ENCODE results near the gene GGT6. TPM values are rescaled to one million over a fixed set of nuclear protein-coding genes. Genes with fewer than 3 reads are reported as not detected.

The GGT6 gene
- total RNA-seq, 1 donor from 2014 or later = not detected

DNA sequence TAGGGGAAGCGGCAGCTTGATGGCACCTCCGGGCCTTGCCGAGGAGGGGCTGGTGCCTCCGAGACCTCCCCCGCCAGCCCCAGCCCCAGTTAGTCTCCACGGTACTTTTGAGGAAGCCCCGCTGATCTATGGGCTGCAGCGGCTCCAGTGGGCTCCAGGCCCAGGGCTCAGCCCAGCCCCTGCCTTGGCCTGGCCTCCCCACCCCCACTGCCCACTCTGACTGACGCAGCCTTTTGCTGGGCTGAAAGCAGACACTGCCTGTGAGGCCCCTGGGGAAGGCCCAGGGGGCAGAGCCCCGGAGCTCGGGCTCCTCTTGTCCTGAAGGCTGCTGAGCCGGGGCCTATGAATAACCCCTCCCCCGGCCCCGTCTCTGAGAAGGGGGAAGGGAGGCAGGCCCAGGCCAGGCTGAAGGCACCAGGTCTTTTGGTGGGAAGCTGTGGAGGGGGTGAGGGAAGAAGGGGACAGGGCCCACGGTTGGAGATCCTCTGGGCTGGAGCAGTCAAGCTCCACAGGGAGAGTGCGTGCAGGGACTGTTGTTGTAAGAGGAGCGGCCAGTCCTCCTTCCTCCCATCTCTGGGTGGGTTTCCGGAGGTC lies 16.4 kb upstream of the GGT6 start:
- Mint-ChIP-seq H3K27ac (ENCODE audit: unreplicated experiment) (no peak overlapping the region), H3K9me3 (ENCODE audit: unreplicated experiment) (no peaks in the 10 kb centered on the region), H3K4me1 (ENCODE audit: unreplicated experiment) (peaks cover 9% of the 10 kb centered on the region), H3K27me3 (ENCODE audit: unreplicated experiment) (peaks cover 7% of the 10 kb centered on the region), H3K4me3 (ENCODE audit: unreplicated experiment) (no peak overlapping the region), H3K36me3 (ENCODE audit: low read depth, unreplicated experiment) (no peaks in the 10 kb centered on the region)
- DNase-seq (ENCODE audit: low spot score) = no peak
- no peak for TF ChIP-seq CTCF (IDR thresholded peaks at IDR 0.05; ENCODE audit: unreplicated experiment)

- no peaks in the 10 kb centered on the region for H3K36me3 Mint-ChIP-seq (ENCODE audit: low read depth, unreplicated experiment)
- H3K27ac Mint-ChIP-seq (ENCODE audit: unreplicated experiment) = no peak overlapping the region
- TF ChIP-seq CTCF (IDR thresholded peaks at IDR 0.05; ENCODE audit: unreplicated experiment) = no peak
- peaks cover 4% of the 10 kb centered on the region for H3K27me3 Mint-ChIP-seq (ENCODE audit: unreplicated experiment)
- H3K9me3 Mint-ChIP-seq (ENCODE audit: unreplicated experiment) = no peaks in the 10 kb centered on the region
- H3K4me3 Mint-ChIP-seq (ENCODE audit: unreplicated experiment) = no peak overlapping the region
- peaks cover 8% of the 10 kb centered on the region for H3K4me1 Mint-ChIP-seq (ENCODE audit: unreplicated experiment)
- no peak for DNase-seq (ENCODE audit: low spot score)
Measured at GRCh38 chr17:4576161-4576558, 15.8 kb upstream of the GGT6 start.

DNA sequence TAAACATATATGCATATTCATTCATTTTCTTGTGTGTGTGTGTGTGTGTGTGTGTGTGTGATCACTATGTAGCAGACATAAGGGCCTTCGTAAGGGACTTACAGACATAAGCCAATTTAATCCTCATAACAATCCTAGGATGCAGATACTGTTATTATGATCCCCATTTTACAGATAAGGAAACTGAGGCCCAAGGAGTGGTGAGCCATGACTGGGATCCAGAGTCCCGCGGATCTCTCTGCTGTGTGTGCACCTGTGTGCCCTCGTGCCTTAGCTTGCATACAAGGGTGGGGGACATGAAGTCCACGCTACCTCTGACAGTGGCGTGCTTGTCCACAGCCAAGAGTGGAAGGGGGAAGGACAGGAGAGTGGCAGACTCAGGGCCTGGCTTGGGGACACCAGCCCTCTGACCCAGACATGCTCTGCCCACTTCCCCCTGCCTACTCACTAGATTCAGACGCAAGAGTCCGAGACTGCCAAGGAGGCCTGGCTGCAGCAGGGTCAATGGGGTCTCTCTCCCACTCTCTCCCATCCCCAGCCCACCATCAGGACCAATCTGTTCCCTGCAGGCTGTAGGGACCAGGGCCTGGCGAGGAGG lies 14.2 kb upstream of the GGT6 start:
- Mint-ChIP-seq H3K4me1 (ENCODE audit: unreplicated experiment) (peaks cover 11% of the 10 kb centered on the region), H3K9me3 (ENCODE audit: unreplicated experiment) (no peaks in the 10 kb centered on the region), H3K36me3 (ENCODE audit: low read depth, unreplicated experiment) (no peaks in the 10 kb centered on the region), H3K27me3 (ENCODE audit: unreplicated experiment) (peaks cover 2% of the 10 kb centered on the region), H3K27ac (ENCODE audit: unreplicated experiment) (no peak overlapping the region), H3K4me3 (ENCODE audit: unreplicated experiment) (no peak overlapping the region)
- no peak for TF ChIP-seq CTCF (IDR thresholded peaks at IDR 0.05; ENCODE audit: unreplicated experiment)
- DNase-seq (ENCODE audit: low spot score) = no peak

DNA sequence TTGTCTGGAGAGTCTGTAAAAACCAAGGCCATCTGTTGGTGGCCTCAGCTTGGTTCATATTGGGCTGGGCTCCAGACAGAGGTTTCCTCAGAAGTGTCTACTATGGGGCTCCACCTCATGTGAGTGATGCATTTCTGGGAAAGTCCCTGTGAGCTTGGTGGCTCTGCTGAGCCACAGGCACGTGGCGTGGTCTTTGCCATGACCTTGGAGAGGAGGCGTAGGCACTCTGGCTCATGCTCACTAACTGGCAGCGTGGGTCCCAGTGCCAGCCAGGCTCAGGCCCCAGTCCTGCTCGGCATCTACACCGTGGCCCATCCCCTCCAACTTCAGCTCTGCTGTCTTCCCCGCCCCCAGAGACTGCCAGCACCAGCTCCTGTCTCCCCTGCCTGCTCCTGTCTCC lies 13.3 kb upstream of the GGT6 start:
- no peak for TF ChIP-seq CTCF (IDR thresholded peaks at IDR 0.05; ENCODE audit: unreplicated experiment)
- Mint-ChIP-seq H3K27ac (ENCODE audit: unreplicated experiment) (no peak overlapping the region), H3K4me3 (ENCODE audit: unreplicated experiment) (peak overlapping the region; percentile 6), H3K4me1 (ENCODE audit: unreplicated experiment) (peaks cover 13% of the 10 kb centered on the region), H3K9me3 (ENCODE audit: unreplicated experiment) (no peaks in the 10 kb centered on the region), H3K36me3 (ENCODE audit: low read depth, unreplicated experiment) (no peaks in the 10 kb centered on the region), H3K27me3 (ENCODE audit: unreplicated experiment) (peaks cover 4% of the 10 kb centered on the region)
- DNase-seq (ENCODE audit: low spot score) = no peak

DNA sequence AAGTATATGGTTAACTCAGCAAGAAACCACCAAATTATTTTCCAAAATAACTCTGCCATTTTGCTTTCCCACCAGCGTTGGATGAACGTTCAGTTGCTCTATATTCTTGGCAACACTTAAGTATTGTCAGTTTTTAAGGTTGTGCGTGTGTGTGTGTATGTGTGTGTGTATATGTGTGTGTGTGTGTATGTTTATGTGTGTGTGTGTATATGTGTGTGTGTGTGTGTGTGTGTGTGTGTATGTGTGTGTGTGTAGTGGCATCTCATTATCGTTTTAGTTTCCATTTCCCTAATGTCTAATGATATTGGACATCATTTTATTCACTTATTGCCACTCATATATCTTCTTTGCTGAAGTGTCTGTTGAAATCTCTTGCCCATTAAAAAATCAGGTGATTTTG lies 12.7 kb upstream of the GGT6 start:
- no peak for DNase-seq (ENCODE audit: low spot score)
- H3K9me3 Mint-ChIP-seq (ENCODE audit: unreplicated experiment) = no peaks in the 10 kb centered on the region

More for the DNA sequence above, 12.7 kb upstream of the GGT6 start:
- Mint-ChIP-seq H3K4me1 (ENCODE audit: unreplicated experiment) (peaks cover 13% of the 10 kb centered on the region), H3K36me3 (ENCODE audit: low read depth, unreplicated experiment) (no peaks in the 10 kb centered on the region), H3K27ac (ENCODE audit: unreplicated experiment) (no peak overlapping the region), H3K27me3 (ENCODE audit: unreplicated experiment) (peaks cover 4% of the 10 kb centered on the region), H3K4me3 (ENCODE audit: unreplicated experiment) (no peak overlapping the region)
- TF ChIP-seq CTCF (IDR thresholded peaks at IDR 0.05; ENCODE audit: unreplicated experiment) = no peak
